ENCODE results near the gene UPK1A. TPM values are rescaled to one million over a fixed set of nuclear protein-coding genes. Genes with fewer than 3 reads are reported as not detected.

UPK1A gene
- total and polyA plus RNA-seq, 8 donors = 0.16 TPM; not detected in 7

- no peaks in the 10 kb centered on the region for H3K27me3 ChIP-seq
- no peak overlapping the region for H3K27ac ChIP-seq
- DNase-seq (peak in 1 of 6 donors; percentile 63), FAIRE-seq (no peak), ATAC-seq (no peak)
- H3K9me3 ChIP-seq = no peaks in the 10 kb centered on the region
- H3K4me3 ChIP-seq = no peak overlapping the region
- intact Hi-C loops (cut with DNase I) = loop anchor here in 1 of 3 donors (10.0 kb wide), 1 partner anchor 181 kb away; the partner anchor contains the start of gene TMEM147
- H3K36me3 ChIP-seq = peaks cover 18 to 88% (median 81%) of the 10 kb centered on the region in 3 donors
- TF ChIP-seq, protein P1, sequence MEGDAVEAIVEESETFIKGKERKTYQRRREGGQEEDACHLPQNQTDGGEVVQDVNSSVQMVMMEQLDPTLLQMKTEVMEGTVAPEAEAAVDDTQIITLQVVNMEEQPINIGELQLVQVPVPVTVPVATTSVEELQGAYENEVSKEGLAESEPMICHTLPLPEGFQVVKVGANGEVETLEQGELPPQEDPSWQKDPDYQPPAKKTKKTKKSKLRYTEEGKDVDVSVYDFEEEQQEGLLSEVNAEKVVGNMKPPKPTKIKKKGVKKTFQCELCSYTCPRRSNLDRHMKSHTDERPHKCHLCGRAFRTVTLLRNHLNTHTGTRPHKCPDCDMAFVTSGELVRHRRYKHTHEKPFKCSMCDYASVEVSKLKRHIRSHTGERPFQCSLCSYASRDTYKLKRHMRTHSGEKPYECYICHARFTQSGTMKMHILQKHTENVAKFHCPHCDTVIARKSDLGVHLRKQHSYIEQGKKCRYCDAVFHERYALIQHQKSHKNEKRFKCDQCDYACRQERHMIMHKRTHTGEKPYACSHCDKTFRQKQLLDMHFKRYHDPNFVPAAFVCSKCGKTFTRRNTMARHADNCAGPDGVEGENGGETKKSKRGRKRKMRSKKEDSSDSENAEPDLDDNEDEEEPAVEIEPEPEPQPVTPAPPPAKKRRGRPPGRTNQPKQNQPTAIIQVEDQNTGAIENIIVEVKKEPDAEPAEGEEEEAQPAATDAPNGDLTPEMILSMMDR (IDR thresholded peaks at IDR 0.05) = no peak
- WGBS, 2 donors = 93 to 95% methylated on average over 23 of the region's 23 CpGs
- H3K4me1 ChIP-seq = no peaks in the 10 kb centered on the region
Observed at GRCh38 chr19:35725216-35725861, 59.0 kb downstream of the UPK1A start.

- Histone ChIP-seq H3K4me3 (no peak overlapping the region), H3K27me3 (no peaks in the 10 kb centered on the region), H3K27ac (no peak overlapping the region), H3K36me3 (peaks cover 16 to 97% (median 81%) of the 10 kb centered on the region in 3 donors), H3K4me1 (no peaks in the 10 kb centered on the region), H3K9me3 (no peaks in the 10 kb centered on the region)
- FAIRE-seq = no peak
- intact Hi-C loops (cut with DNase I) = loop anchor here in 1 of 3 donors (10.0 kb wide), 1 partner anchor 183 kb away; the partner anchor contains the start of gene TMEM147
- ATAC-seq = no peak
- WGBS, 2 donors = 93 to 96% methylated on average over 25 of the region's 25 CpGs
- peak in 1 of 6 donors; percentile 56 for DNase-seq
- TF ChIP-seq, protein P1 (IDR thresholded peaks at IDR 0.05) = no peak
Observed at GRCh38 chr19:35727053-35727955, 61.0 kb downstream of the UPK1A start.

Other genes starting within 250 kb of the UPK1A start
- under 1 TPM in 4 of 6 donors, not detected in 2; 0.20 to 0.95 (median 0.35) TPM for gene FFAR2, start 218.3 kb upstream of the UPK1A start, total RNA-seq
- gene FFAR2, start 218.3 kb upstream of the UPK1A start, polyA plus RNA-seq = 1 to 10 TPM in 1 of 2 donors, under 1 TPM in 1; 0.30 to 2.5 TPM
- 1 to 10 TPM in 1 of 6 donors, under 1 TPM in 1, not detected in 4; 0.35 to 1.1 TPM for gene KRTDAP, start 176.1 kb upstream of the UPK1A start, total RNA-seq
- 1 to 10 TPM; 1.4 to 2.0 TPM for gene KRTDAP, start 176.1 kb upstream of the UPK1A start, polyA plus RNA-seq
- 10 to 100 TPM; 48.5 to 86.7 (median 60.0) TPM for gene DMKN, start 152.9 kb upstream of the UPK1A start, total RNA-seq
- 100 to 1,000 TPM; 133 to 197 TPM for gene DMKN, start 152.9 kb upstream of the UPK1A start, polyA plus RNA-seq
- gene SBSN, start 138.2 kb upstream of the UPK1A start, total RNA-seq = not detected
- gene SBSN, start 138.2 kb upstream of the UPK1A start, polyA plus RNA-seq = under 1 TPM; 0.15 to 0.16 TPM
- not detected for gene GAPDHS, start 133.1 kb upstream of the UPK1A start, total RNA-seq
- gene GAPDHS, start 133.1 kb upstream of the UPK1A start, polyA plus RNA-seq = not detected
- 10 to 100 TPM; 44.3 to 63.9 (median 51.5) TPM for gene TMEM147, start 120.9 kb upstream of the UPK1A start, total RNA-seq
- gene TMEM147, start 120.9 kb upstream of the UPK1A start, polyA plus RNA-seq = 10 to 100 TPM; 70.2 to 91.1 TPM
- gene ATP4A, start 102.9 kb upstream of the UPK1A start, total RNA-seq = 1 to 10 TPM in 4 of 6 donors, under 1 TPM in 2; 0.28 to 3.0 (median 2.0) TPM
- gene ATP4A, start 102.9 kb upstream of the UPK1A start, polyA plus RNA-seq = 10 to 100 TPM in 1 of 2 donors, 1 to 10 TPM in 1; 6.0 to 10.8 TPM
- gene PMIS2, start 80.3 kb upstream of the UPK1A start, total RNA-seq = not detected
- not detected for gene PMIS2, start 80.3 kb upstream of the UPK1A start, polyA plus RNA-seq
- 10 to 100 TPM in 1 of 6 donors, 1 to 10 TPM in 5; 5.6 to 10.6 (median 6.5) TPM for gene HAUS5, start 53.8 kb upstream of the UPK1A start, total RNA-seq
- gene HAUS5, start 53.8 kb upstream of the UPK1A start, polyA plus RNA-seq = 10 to 100 TPM; 22.1 to 22.5 TPM
- 10 to 100 TPM; 18.2 to 34.0 (median 28.3) TPM for gene RBM42, start 37.5 kb upstream of the UPK1A start, total RNA-seq
- gene RBM42, start 37.5 kb upstream of the UPK1A start, polyA plus RNA-seq = 10 to 100 TPM; 38.1 to 38.6 TPM
- 1 to 10 TPM in 3 of 6 donors, under 1 TPM in 3; 0.32 to 1.5 (median 0.99) TPM for gene ETV2, start 24.8 kb upstream of the UPK1A start, total RNA-seq
- gene ETV2, start 24.8 kb upstream of the UPK1A start, polyA plus RNA-seq = 1 to 10 TPM; 1.5 to 4.1 TPM
- 100 to 1,000 TPM; 119 to 164 (median 147) TPM for gene COX6B1, start 18.2 kb upstream of the UPK1A start, total RNA-seq
- 100 to 1,000 TPM; 328 to 491 TPM for gene COX6B1, start 18.2 kb upstream of the UPK1A start, polyA plus RNA-seq
- gene ZBTB32, start 38.0 kb downstream of the UPK1A start, total RNA-seq = under 1 TPM in 1 of 6 donors, not detected in 5; 0.13 TPM
- gene ZBTB32, start 38.0 kb downstream of the UPK1A start, polyA plus RNA-seq = under 1 TPM in 1 of 2 donors, not detected in 1; 0.14 TPM
- 10 to 100 TPM; 16.7 to 28.4 (median 23.8) TPM for gene KMT2B, start 51.5 kb downstream of the UPK1A start, total RNA-seq
- gene KMT2B, start 51.5 kb downstream of the UPK1A start, polyA plus RNA-seq = 10 to 100 TPM; 56.0 to 59.9 TPM
- gene IGFLR1, start 75.9 kb downstream of the UPK1A start, total RNA-seq = 1 to 10 TPM; 1.3 to 9.4 (median 6.4) TPM
- 10 to 100 TPM in 1 of 2 donors, 1 to 10 TPM in 1; 7.4 to 17.3 TPM for gene IGFLR1, start 75.9 kb downstream of the UPK1A start, polyA plus RNA-seq
- gene U2AF1L4, start 78.9 kb downstream of the UPK1A start, total RNA-seq = 10 to 100 TPM in 5 of 6 donors, 1 to 10 TPM in 1; 9.7 to 14.3 (median 11.7) TPM
- gene U2AF1L4, start 78.9 kb downstream of the UPK1A start, polyA plus RNA-seq = 100 to 1,000 TPM in 1 of 2 donors, 10 to 100 TPM in 1; 62.7 to 124 TPM
- gene PSENEN, start 79.1 kb downstream of the UPK1A start, total RNA-seq = 10 to 100 TPM; 26.7 to 38.2 (median 35.1) TPM
- gene PSENEN, start 79.1 kb downstream of the UPK1A start, polyA plus RNA-seq = 10 to 100 TPM; 53.5 to 64.6 TPM
- 1 to 10 TPM; 1.7 to 5.5 (median 3.7) TPM for gene LIN37, start 82.1 kb downstream of the UPK1A start, total RNA-seq
- 10 to 100 TPM; 41.2 to 44.0 TPM for gene LIN37, start 82.1 kb downstream of the UPK1A start, polyA plus RNA-seq
- gene HSPB6, start 90.5 kb downstream of the UPK1A start, total RNA-seq = 10 to 100 TPM in 3 of 6 donors, 1 to 10 TPM in 3; 3.4 to 16.4 (median 11.7) TPM
- 10 to 100 TPM; 42.2 to 59.8 TPM for gene HSPB6, start 90.5 kb downstream of the UPK1A start, polyA plus RNA-seq
- gene PROSER3, start 91.7 kb downstream of the UPK1A start, total RNA-seq = 1 to 10 TPM; 7.2 to 9.9 (median 8.6) TPM
- gene PROSER3, start 91.7 kb downstream of the UPK1A start, polyA plus RNA-seq = 10 to 100 TPM in 1 of 2 donors, 1 to 10 TPM in 1; 7.8 to 19.6 TPM
- 10 to 100 TPM in 2 of 6 donors, 1 to 10 TPM in 4; 2.7 to 13.9 (median 8.0) TPM for gene ARHGAP33, start 109.0 kb downstream of the UPK1A start, total RNA-seq
- gene ARHGAP33, start 109.0 kb downstream of the UPK1A start, polyA plus RNA-seq = 10 to 100 TPM; 23.8 to 39.6 TPM
- gene PRODH2, start 146.3 kb downstream of the UPK1A start, total RNA-seq = 1 to 10 TPM in 5 of 6 donors, under 1 TPM in 1; 0.95 to 6.4 (median 2.7) TPM
- 10 to 100 TPM; 13.8 to 21.5 TPM for gene PRODH2, start 146.3 kb downstream of the UPK1A start, polyA plus RNA-seq
- 10 to 100 TPM; 11.5 to 21.3 (median 15.1) TPM for gene NPHS1, start 186.0 kb downstream of the UPK1A start, total RNA-seq
- gene NPHS1, start 186.0 kb downstream of the UPK1A start, polyA plus RNA-seq = 10 to 100 TPM; 17.1 to 32.3 TPM
- gene KIRREL2, start 190.4 kb downstream of the UPK1A start, total RNA-seq = 10 to 100 TPM; 28.5 to 89.0 (median 47.9) TPM
- gene KIRREL2, start 190.4 kb downstream of the UPK1A start, polyA plus RNA-seq = 10 to 100 TPM; 38.1 to 49.7 TPM
- 10 to 100 TPM; 39.2 to 71.8 (median 47.1) TPM for gene APLP1, start 202.1 kb downstream of the UPK1A start, total RNA-seq
- gene APLP1, start 202.1 kb downstream of the UPK1A start, polyA plus RNA-seq = 100 to 1,000 TPM; 100 to 154 TPM
- 10 to 100 TPM in 1 of 6 donors, 1 to 10 TPM in 5; 3.1 to 10.4 (median 4.2) TPM for gene NFKBID, start 234.0 kb downstream of the UPK1A start, total RNA-seq
- gene NFKBID, start 234.0 kb downstream of the UPK1A start, polyA plus RNA-seq = 10 to 100 TPM; 15.7 to 16.7 TPM
- gene HCST, start 236.0 kb downstream of the UPK1A start, total RNA-seq = 1 to 10 TPM in 4 of 6 donors, under 1 TPM in 2; 0.46 to 7.4 (median 1.7) TPM
- gene HCST, start 236.0 kb downstream of the UPK1A start, polyA plus RNA-seq = 10 to 100 TPM in 1 of 2 donors, 1 to 10 TPM in 1; 2.3 to 10.2 TPM
- gene TYROBP, start 241.8 kb downstream of the UPK1A start, total RNA-seq = 10 to 100 TPM in 3 of 6 donors, 1 to 10 TPM in 3; 2.5 to 73.8 (median 11.0) TPM
- gene TYROBP, start 241.8 kb downstream of the UPK1A start, polyA plus RNA-seq = 10 to 100 TPM; 17.4 to 22.8 TPM